Heart left ventricle (tissue), 13 donors: ENCODE data around the gene MYDGF.

Source experiments
- CTCF ChIP-seq, 12 donors: fragments of 200-600 bp; sonication (generic) in 4 of 12; IDR thresholded peaks; one replicate each; pipeline versions ENCODE4 v1.5.0 to v1.8.0; 2018 to 2022; ENCODE audit warnings: antibody characterized with exemption in 12 of 12, mild to moderate bottlenecking in 5 of 12
- POLR2A ChIP-seq, 2 donors: fragments of 450-650 bp; IDR thresholded peaks; one replicate each; pipeline ENCODE4 v1.6.1; 2017; ENCODE audit warnings: antibody characterized with exemption in 2 of 2, mild to moderate bottlenecking in 2 of 2, moderate library complexity in 2 of 2
- donor health status: ischemic (EF 13 %, LVEDD 7.1; RV severe dilation, severe dysfunction).
- donor health status: DM: no; HTN: yes; CAD: no.
- donor health status: DM: no; HTN: no; CAD: no.
- donor health status: ischemic (EF 25% LVEDD 6.9; RV normal size, moderate dysfunction).
- donor health status: ischemic (EF 25% LVEDD 5.7; RV mildly dilated, moderate dysfunction).
- donor health status: ischemic (EF 35%, LVEDD 5.7; RV mildly dilated, moderate dysfunction).
- donor health status: nonischemic (EF 11% LVEDD 7.7; RV severe dilation, severe dysfunction).
- donor health status: DM: yes; HTN: yes; CAD: no.
- donor health status: PGD.
- donor health status: ischemic (EF 29% LVEDD 5.4; RV normal size, mild dysfunction).
- donor health status: nonischemic (EF 23%, LVEDD 6.1; RV moderate dilation, normal function).

GRCh38 chr19:4640247-4641000 lies 29.7 kb downstream of the MYDGF start:
- TF ChIP-seq CTCF (IDR thresholded peaks at IDR 0.05) (no peak), POLR2A (IDR thresholded peaks at IDR 0.05) (no peak)
